GM12875 (cell line): ENCODE data around the gene DPM3.
"Not testable (repeated sequence)": the region's sequence is repeated elsewhere in the genome, so short reads cannot be mapped to it uniquely, and the experiment has no call there.

Source experiments
- H3K4me3 ChIP-seq: one replicate; pipeline ENCODE4 v1.5.1; 2011; ENCODE audit warnings: low read depth, low read length, control low read depth
- TF ChIP-seq, protein P1 (sequence below): IDR thresholded peaks from 2 replicates; pipeline ENCODE4 v1.5.1; 2011; ENCODE audit warnings: low read depth, mild to moderate bottlenecking, control low read depth, inconsistent platforms, low read length, moderate library complexity, borderline replicate concordance; ENCODE audit not compliant: insufficient read depth

DPM3 gene

DNA sequence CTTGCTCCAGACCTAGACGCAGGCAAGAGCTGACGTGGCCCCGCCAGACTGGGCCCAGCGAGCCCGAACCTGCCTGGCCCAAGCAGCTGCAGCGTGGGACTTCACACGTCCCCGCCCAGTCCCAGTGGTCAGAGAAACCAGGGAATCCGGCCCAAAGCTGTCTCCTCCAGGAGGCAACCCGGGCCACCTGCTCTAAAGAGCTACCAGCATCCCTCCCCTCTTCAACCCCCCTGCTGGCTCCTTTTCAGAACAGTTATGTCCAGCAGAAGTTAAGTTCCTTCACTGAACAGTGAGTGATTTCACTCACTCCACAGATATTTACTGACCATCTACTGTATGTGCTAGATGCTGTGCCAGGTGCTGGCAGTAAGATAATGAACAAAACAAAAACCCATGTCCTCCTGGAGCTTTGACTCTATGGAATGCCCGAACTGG is 14.8 kb downstream of the DPM3 start:
- H3K4me3 ChIP-seq = no peak overlapping the region
- TF ChIP-seq, protein P1, sequence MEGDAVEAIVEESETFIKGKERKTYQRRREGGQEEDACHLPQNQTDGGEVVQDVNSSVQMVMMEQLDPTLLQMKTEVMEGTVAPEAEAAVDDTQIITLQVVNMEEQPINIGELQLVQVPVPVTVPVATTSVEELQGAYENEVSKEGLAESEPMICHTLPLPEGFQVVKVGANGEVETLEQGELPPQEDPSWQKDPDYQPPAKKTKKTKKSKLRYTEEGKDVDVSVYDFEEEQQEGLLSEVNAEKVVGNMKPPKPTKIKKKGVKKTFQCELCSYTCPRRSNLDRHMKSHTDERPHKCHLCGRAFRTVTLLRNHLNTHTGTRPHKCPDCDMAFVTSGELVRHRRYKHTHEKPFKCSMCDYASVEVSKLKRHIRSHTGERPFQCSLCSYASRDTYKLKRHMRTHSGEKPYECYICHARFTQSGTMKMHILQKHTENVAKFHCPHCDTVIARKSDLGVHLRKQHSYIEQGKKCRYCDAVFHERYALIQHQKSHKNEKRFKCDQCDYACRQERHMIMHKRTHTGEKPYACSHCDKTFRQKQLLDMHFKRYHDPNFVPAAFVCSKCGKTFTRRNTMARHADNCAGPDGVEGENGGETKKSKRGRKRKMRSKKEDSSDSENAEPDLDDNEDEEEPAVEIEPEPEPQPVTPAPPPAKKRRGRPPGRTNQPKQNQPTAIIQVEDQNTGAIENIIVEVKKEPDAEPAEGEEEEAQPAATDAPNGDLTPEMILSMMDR = no peak

DNA sequence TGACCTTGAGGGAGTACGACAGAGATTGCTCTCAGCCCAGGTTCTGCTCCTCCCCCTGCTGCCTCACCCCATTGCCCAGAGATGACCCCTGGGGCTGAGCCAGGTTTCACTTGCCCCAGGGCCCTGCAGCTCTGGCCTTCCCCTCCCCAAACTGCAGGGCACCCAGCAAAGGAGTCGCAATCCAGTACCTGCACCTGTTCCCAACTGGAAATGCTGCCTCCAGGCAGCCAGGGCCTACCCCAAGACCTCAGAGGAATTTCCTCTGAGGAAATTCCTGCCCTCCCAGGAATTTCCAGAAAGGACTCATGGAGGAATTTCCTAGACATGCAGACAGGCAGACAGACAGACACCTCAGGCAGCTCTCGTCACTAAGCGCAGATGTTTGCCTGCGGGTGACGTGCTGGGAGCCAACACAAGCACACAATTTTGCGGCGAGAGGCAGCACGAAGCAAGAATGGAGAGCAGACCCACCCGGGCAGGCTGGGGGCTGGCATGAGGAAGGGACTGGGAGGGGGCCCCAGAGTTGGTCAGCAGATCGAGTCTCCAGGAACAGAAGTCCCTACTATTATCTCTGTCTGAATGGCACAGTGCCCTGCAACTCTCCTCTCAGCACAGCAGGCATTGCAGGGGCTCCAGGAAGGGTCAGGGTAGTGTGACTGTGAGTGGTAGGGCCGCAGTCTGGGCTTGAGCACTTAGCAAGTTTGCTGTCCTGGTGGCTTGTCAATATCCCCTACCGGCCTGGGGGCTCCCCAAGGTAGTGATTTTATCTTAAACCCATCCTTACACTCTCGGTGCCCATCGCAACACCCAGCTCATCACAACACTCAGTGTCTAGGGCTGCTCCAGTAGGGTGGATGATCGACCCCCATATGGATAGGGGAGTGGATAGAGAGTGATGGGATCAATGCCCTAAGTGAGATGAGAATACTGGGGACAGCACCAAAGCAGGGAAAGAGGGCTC is 15.5 kb downstream of the DPM3 start:
- TF ChIP-seq, protein P1 = no peak
- no peak overlapping the region for H3K4me3 ChIP-seq

DNA sequence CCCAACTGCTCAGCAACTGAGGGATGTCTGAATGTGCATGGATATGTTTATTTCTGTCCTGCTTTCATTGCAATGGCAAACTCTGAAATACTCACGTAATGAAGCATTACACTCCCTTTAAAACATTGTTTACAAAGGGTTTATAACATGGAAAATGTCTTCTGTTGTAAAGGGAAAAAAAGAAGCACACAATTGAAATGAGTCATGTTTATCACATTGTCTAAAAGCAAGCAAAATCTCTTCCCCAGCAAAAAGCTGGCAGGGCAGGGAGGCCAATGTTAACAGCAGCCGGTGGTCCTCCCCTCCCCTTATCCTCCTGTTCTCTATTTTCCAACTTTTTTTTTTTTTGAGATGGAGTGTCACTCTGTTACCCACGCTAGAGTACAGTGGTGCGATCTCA is 16.5 kb downstream of the DPM3 start:
- TF ChIP-seq, protein P1 = no peak
- no peak overlapping the region for H3K4me3 ChIP-seq

DNA sequence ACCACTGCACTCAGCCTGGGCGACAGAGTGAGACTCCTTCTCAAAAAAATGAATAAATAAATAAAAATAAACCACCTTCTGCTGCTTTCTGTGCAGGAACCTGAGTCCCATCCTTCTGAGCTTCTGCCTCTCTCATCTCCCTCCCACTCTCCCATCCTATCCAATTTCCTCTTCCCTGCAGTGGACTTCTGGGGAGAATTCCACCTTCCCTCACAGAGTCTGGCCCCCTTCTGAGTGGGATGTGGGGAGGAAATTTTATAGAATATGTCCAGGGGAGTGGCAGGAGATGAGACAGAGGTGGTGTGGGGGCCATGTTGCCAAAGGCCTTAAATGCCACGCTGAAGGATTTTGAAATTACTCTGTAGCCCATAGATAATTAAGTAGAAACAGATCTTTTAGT is 18.0 kb downstream of the DPM3 start:
- H3K4me3 ChIP-seq = no peak overlapping the region
- TF ChIP-seq, protein P1 = no peak

DNA sequence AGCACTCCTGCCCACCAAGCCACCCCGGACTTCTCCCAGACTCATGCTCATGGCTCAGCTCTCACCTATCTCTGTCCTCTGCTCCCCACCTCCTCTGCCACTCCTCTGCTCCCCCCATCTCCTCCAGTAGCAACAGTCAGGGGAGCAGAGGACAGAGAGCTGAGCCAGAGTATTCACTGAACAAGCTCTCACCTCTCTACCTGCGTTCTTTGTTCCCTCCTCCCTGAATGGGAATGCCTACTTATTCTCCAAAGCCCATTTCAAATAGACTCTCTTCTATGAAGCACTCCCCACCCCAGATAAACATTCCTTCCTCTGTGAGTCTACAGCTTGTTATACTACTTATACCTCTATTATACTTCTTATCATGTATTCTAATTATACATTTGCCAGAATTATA is 19.1 kb downstream of the DPM3 start:
- no peak overlapping the region for H3K4me3 ChIP-seq
- TF ChIP-seq, protein P1 = no peak

DNA sequence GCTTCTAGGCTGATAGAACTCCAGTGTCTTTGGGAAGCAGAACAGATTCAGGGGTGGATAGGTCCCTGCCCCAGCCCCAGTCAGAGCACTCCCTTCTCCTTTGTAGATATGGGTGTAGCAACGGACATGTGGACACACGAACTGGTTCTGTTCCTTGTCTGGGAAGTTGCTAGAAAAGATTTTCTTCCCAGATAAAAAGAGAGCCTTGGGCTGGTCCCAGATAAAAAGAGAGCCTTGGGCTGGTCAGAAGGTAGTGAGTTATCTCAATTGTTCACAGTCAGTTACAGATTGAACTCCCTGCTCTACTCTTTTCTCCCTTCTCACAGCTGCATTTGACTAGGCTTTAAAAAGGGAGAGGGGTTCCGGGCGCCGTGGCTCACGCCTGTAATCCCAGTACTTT is 20.1 kb downstream of the DPM3 start:
- no peak overlapping the region for H3K4me3 ChIP-seq
- TF ChIP-seq, protein P1 = no peak

DNA sequence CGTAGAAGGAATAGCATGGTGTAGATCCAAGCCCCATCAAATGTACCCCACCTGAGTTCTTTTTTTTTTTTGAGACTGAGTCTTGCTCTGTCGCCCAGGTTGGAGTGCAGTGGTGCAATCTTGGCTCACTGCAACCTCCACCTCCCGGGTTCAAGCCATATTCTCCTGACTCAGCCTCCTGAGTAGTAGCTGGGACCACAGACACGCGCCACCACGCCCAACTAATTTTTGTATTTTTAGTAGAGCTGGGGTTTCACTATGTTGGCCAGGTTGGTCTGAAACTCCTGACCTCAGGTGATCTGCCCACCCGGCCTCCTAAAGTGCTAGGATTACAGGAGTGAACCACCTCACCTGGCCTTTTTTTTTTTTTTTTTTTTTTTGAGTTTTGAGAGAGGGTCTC is 22.2 kb downstream of the DPM3 start:
- not testable (repeated sequence) for H3K4me3 ChIP-seq

DNA sequence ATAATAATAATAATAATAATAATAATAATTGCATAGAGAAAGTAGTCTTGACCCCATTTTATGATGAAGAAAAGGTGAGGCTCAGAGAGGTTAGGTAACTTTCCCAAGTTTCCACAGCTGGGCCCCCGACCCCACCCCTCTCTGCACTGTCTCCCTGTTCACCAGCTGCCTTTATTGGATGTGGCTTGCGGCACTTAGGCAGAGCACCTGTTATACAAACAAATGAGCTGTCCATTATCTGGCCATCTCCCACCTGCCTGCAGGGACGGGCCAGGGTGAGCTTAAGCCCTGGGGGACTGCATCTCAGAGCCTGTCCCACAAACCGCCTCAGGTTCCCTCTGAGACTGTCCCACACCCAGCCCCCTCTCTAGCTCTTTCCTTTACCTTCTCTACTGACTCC is 22.7 kb downstream of the DPM3 start:
- no peak overlapping the region for H3K4me3 ChIP-seq
- TF ChIP-seq, protein P1 = no peak
